T-helper 2 cell treated with Interferon-gamma antibody and Interleukin-4, amounts not matched to agents 5 μg/mL and 100 μg/mL, for 36 hours (primary cell): ENCODE measurements around the gene SLC10A7.

Experiments
- DNase-seq: peaks from one replicate; pipeline ENCODE4 v3.0.0; 2021; ENCODE audit warnings: low spot score
- H3K27ac Mint-ChIP-seq: one replicate; pipeline ENCODE4 v1.8.0; 2021; ENCODE audit warnings: mild to moderate bottlenecking, mixed read lengths
- H3K27me3 Mint-ChIP-seq: one replicate; pipeline ENCODE4 v1.8.0; 2021; ENCODE audit warnings: low read depth, mixed read lengths
- H3K36me3 Mint-ChIP-seq: one replicate; pipeline ENCODE4 v1.8.0; 2021; ENCODE audit warnings: low read depth, mixed read lengths
- H3K4me1 Mint-ChIP-seq: one replicate; pipeline ENCODE4 v1.8.0; 2021; ENCODE audit warnings: low read depth, mixed read lengths
- H3K4me3 Mint-ChIP-seq: one replicate; pipeline ENCODE4 v1.8.0; 2022; ENCODE audit warnings: mild to moderate bottlenecking, moderate library complexity, mixed read lengths
- H3K9me3 Mint-ChIP-seq: one replicate; pipeline ENCODE4 v1.8.0; 2021; ENCODE audit warnings: mixed read lengths

SLC10A7 gene

DNA sequence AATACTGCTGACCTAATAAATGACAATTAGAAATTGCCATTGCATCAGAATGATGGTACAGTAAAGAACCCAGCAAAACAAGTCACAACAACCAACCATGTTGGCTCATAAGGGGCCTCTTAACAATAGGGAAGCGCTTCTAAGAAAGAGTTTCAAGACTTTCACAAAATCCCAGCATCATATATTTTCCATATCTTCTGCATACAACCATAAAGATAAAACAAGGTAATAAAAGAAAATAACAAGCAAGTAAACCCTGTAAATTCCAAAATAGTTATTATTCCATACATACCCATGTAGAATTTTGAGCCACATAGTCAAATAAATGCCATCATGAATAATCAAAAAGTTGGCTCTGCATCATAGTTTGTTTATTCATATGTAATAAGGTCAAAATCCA is 8.2 kb downstream of the SLC10A7 start:
- peaks cover 22% of the 10 kb centered on the region for H3K36me3 Mint-ChIP-seq
- no peaks in the 10 kb centered on the region for H3K27me3 Mint-ChIP-seq
- no peak for DNase-seq
- no peaks in the 10 kb centered on the region for H3K9me3 Mint-ChIP-seq
- H3K27ac Mint-ChIP-seq = no peak overlapping the region
- H3K4me1 Mint-ChIP-seq = peaks cover 14% of the 10 kb centered on the region
- no peak overlapping the region for H3K4me3 Mint-ChIP-seq

DNA sequence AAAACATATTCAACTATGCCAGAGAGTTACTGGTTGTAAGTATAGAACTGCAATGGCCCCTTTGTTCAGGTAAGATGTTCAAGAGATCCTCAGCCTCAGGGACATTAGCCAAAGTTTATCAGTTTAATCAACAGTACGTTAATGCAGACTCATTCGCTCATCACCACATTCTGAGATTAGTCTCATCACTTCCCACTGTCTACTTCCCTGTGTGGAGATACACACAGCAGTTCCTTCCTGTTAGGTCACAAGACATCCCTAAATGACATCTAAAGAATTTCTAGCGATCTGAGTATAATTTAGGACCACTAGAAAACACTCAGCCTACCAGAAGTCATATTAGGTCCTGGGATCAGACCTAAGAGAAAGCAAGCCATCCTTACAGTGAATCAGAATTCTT is 10.4 kb downstream of the SLC10A7 start:
- no peak for DNase-seq
- no peaks in the 10 kb centered on the region for H3K27me3 Mint-ChIP-seq

DNA sequence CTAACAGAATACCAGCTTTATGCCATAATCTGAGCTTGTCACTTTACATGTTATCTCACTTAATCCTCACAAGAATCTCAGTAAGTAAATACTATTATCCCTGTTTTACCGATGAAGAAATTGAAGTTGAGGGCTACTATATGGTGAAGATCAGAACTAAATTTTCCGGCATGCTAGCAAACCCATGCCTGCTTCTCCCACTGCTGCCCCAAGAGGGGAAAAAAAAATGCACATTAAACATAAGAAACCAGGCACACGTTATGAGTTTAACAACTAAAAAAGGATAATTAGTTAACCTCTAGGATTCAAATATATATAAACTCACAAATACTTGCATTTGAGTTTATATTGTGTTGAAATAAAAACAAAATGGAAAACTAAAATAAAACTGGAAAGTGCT is 10.8 kb downstream of the SLC10A7 start:
- Mint-ChIP-seq H3K27ac (no peak overlapping the region), H3K27me3 (no peaks in the 10 kb centered on the region), H3K9me3 (no peaks in the 10 kb centered on the region), H3K36me3 (peaks cover 33% of the 10 kb centered on the region), H3K4me3 (no peak overlapping the region), H3K4me1 (peaks cover 12% of the 10 kb centered on the region)
- DNase-seq = no peak

More for the DNA sequence above, 10.4 kb downstream of the SLC10A7 start:
- H3K36me3 Mint-ChIP-seq = peaks cover 34% of the 10 kb centered on the region
- no peak overlapping the region for H3K4me3 Mint-ChIP-seq
- H3K27ac Mint-ChIP-seq = no peak overlapping the region
- peaks cover 12% of the 10 kb centered on the region for H3K4me1 Mint-ChIP-seq
- H3K9me3 Mint-ChIP-seq = no peaks in the 10 kb centered on the region

DNA sequence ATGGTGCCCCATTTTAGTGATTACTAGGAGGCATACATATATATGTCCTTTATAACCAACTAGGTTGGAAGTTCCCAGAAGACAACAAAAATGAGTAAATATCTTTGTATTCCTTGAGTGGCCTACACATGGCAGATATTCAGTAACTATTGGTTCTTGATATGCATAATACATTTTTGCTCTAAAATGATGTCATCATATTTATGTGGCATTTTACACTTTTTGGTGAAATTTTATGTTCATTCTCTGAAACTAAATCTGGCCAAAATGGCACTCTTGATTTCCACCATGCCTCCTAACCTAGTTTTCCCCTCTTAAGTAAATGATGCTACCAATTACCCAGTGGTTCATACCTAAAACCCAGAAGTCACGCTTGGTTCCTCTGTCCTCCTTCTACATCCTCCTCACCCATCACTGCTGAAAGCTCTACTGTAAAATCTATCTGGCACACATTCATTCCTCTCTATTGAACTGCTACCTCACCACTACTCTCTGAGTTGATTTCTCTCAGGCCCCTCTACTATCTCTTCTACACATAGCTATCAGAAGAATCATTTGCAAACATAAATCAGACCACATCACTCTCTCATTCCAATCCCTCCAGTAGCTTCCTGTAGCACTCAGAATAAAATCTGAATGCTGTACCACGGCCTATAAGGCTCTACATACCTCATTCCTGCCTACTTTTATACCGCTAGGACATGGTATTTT is 13.4 kb downstream of the SLC10A7 start:
- peaks cover 34% of the 10 kb centered on the region for H3K36me3 Mint-ChIP-seq
- no peaks in the 10 kb centered on the region for H3K9me3 Mint-ChIP-seq
- H3K4me1 Mint-ChIP-seq = peaks cover 12% of the 10 kb centered on the region
- DNase-seq = no peak
- no peak overlapping the region for H3K27ac Mint-ChIP-seq
- no peak overlapping the region for H3K4me3 Mint-ChIP-seq
- no peaks in the 10 kb centered on the region for H3K27me3 Mint-ChIP-seq

DNA sequence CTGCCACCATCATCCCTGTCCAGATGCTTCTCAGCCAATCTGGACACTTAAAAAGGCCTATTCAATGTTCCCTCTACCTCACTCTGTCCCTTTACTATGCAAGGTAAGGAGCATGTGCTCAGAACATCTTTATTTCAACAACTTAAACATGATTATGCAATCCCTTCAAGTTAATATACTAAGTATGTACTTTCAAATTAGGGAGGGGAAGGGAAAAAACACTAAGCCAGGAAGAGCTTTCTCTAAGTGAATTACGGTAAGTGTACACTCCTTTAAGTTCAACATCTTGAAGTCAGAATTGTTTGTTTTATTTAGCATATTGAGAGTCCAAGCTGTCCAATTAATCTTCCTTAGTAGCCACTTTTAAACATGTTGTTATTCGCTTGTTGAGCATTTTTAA is 14.1 kb downstream of the SLC10A7 start:
- H3K4me3 Mint-ChIP-seq = no peak overlapping the region
- no peaks in the 10 kb centered on the region for H3K9me3 Mint-ChIP-seq
- H3K36me3 Mint-ChIP-seq = peaks cover 37% of the 10 kb centered on the region
- H3K27me3 Mint-ChIP-seq = no peaks in the 10 kb centered on the region
- H3K27ac Mint-ChIP-seq = no peak overlapping the region
- peaks cover 12% of the 10 kb centered on the region for H3K4me1 Mint-ChIP-seq
- no peak for DNase-seq

DNA sequence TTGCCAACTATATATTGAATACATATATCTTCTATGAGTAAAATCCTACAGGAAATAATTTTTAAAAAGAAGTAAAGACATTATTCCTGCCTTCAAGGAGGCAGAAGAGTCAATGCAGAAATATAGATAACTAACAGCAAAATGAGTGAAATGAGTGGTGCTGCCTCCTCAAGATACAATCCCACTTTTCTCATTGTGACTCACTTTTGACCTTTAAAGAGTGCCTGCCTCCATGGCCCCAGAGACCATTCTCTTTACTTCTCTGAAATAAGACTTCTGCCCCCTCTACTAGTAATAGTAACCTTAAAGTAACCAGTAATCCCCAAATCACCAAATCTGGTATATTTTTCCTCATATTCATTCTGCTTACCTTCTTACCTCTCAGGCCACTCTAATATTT is 15.5 kb downstream of the SLC10A7 start:
- Mint-ChIP-seq H3K4me1 (peaks cover 8% of the 10 kb centered on the region), H3K36me3 (peaks cover 39% of the 10 kb centered on the region), H3K27ac (no peak overlapping the region), H3K9me3 (no peaks in the 10 kb centered on the region), H3K27me3 (no peaks in the 10 kb centered on the region), H3K4me3 (no peak overlapping the region)
- no peak for DNase-seq

DNA sequence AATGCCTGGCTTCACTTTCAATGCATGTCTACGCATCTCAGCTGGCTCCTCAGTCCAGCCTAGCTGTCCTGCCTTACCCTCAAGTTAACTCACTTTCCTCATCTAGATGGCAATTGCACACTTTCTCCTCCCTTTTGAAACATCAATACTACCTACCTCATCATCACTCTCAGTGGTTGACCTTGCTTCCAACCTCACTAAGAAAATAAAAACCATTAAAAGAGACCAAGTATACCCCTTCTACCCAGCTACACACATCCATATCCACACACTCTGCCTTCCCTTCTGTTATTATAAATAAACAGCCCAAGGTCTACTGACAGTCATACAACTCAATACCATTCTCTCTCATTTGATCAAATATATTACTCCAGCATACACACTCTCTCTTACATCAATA is 21.5 kb downstream of the SLC10A7 start:
- Mint-ChIP-seq H3K4me1 (peaks cover 12% of the 10 kb centered on the region), H3K27me3 (no peaks in the 10 kb centered on the region), H3K4me3 (no peak overlapping the region), H3K9me3 (no peaks in the 10 kb centered on the region), H3K36me3 (peaks cover 10% of the 10 kb centered on the region), H3K27ac (no peak overlapping the region)
- no peak for DNase-seq

DNA sequence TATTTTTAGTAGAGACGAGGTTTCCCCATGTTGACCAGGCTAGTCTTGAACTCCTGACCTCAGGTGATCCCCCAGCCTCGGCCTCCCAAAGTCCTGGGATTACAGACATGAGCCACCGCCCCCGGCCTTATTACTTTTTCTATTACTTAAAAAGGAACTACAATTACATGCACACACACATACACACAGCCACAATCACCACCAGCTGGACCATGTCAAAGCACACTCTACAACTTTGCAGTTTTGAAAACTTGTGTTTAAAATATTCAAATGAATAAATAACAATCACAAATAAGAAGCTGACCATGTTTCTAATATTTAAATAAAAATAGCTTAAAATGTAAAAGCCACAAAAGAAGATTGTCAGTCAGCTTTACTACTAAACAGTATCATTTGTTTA is 23.4 kb downstream of the SLC10A7 start:
- no peak overlapping the region for H3K4me3 Mint-ChIP-seq
- no peaks in the 10 kb centered on the region for H3K9me3 Mint-ChIP-seq
- H3K27me3 Mint-ChIP-seq = no peaks in the 10 kb centered on the region
- no peak for DNase-seq
- H3K4me1 Mint-ChIP-seq = peaks cover 15% of the 10 kb centered on the region
- H3K36me3 Mint-ChIP-seq = peaks cover 7% of the 10 kb centered on the region
- no peak overlapping the region for H3K27ac Mint-ChIP-seq

DNA sequence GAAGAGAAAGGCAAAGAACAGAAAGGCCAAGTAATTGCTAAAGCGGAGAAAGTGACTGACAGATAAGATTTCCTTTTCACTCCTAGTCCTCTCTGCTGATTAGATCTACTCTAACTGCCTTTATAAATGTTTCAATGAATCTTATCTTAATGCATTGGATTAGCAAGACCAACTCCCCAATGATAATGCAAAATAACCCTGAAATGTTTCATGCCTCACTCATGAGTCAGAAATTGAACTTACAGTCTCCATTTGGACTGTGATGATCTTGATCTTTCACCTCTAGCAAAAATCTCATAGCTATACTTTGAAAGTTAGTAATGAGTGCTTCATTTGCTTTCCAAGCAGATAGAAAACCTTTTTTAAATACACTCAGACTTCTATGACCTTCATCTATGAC is 26.5 kb downstream of the SLC10A7 start:
- DNase-seq = no peak
- H3K4me1 Mint-ChIP-seq = peaks cover 17% of the 10 kb centered on the region
- H3K36me3 Mint-ChIP-seq = peaks cover 13% of the 10 kb centered on the region
- H3K27me3 Mint-ChIP-seq = no peaks in the 10 kb centered on the region
- no peak overlapping the region for H3K4me3 Mint-ChIP-seq
- no peak overlapping the region for H3K27ac Mint-ChIP-seq
- H3K9me3 Mint-ChIP-seq = no peaks in the 10 kb centered on the region

DNA sequence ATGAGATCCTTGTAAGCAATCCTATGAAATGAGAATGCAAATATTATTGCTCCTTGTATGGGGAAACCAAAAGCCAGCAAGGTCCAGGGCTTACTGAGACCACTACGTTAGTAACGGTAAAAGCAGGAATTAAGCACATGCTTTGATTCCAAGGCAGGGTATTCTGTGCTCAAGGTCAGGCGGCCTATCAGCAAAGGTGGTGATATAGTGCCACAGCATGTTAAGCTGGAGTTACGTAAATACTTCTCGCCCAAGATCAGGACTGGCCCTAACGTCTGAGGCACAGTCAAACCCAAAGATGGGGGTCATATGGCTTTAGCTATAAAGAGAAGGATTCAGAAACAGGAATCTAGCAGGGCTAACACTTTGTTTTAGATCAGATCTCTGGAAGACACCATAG is 27.6 kb downstream of the SLC10A7 start:
- no peak overlapping the region for H3K4me3 Mint-ChIP-seq
- H3K27me3 Mint-ChIP-seq = no peaks in the 10 kb centered on the region
- H3K36me3 Mint-ChIP-seq = peaks cover 13% of the 10 kb centered on the region
- DNase-seq = no peak
- no peaks in the 10 kb centered on the region for H3K9me3 Mint-ChIP-seq
- H3K27ac Mint-ChIP-seq = no peak overlapping the region
- peaks cover 17% of the 10 kb centered on the region for H3K4me1 Mint-ChIP-seq

DNA sequence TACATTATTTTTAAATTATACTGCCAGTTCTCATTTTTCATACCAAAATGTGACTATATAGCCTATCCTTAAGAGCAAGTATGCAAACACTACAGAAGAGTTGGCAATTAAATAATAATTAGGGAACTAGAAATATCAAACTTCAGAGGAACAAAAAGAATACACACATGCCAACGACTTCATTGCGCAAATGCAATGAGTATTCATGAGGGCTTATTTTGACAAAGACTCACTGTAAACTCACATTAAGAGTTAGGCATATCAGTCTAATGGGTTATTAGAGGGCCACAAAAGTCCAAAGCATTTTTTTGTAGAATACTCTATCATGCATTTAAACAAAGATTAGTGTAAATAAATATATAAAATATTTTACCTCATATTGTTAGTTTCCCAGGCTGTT is 31.6 kb downstream of the SLC10A7 start:
- no peak overlapping the region for H3K4me3 Mint-ChIP-seq
- H3K27me3 Mint-ChIP-seq = no peaks in the 10 kb centered on the region
- peaks cover 20% of the 10 kb centered on the region for H3K4me1 Mint-ChIP-seq
- no peak for DNase-seq
- H3K36me3 Mint-ChIP-seq = peaks cover 26% of the 10 kb centered on the region
- no peak overlapping the region for H3K27ac Mint-ChIP-seq
- H3K9me3 Mint-ChIP-seq = no peaks in the 10 kb centered on the region

DNA sequence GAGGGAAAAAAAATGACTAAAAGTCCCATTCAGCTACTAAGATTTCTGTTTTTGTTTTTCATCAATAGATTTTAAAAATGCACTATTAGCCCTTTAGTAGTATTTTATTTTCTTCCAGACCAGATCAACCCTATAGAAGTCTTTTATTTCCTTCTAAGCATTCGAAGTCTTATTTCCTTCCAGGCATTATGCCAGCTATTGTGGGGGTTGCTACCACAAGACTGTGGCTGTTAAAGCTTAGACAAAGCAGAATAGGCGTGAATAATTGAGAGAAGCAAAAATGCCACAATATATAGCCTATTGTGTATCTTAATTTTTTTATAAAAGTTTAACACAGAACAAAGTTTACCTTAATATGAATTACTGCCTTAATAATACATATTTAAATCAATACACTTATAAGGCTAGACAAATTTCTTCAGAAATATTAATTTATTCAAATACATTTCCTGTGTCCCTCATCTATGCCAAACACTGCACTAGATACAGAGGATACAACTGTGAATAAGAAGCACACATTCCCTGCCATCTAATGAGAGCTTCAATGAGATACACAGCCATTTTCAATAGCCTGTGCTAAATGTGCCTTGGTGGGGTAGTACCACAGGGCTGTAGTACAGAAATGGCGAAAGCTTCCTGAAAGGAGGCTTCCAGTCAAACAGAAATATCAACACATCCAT is 33.1 kb downstream of the SLC10A7 start:
- no peak overlapping the region for H3K27ac Mint-ChIP-seq
- DNase-seq = no peak
- H3K4me1 Mint-ChIP-seq = peaks cover 18% of the 10 kb centered on the region
- H3K9me3 Mint-ChIP-seq = peaks cover 2% of the 10 kb centered on the region
- H3K4me3 Mint-ChIP-seq = no peak overlapping the region
- H3K36me3 Mint-ChIP-seq = peaks cover 31% of the 10 kb centered on the region
- no peaks in the 10 kb centered on the region for H3K27me3 Mint-ChIP-seq

DNA sequence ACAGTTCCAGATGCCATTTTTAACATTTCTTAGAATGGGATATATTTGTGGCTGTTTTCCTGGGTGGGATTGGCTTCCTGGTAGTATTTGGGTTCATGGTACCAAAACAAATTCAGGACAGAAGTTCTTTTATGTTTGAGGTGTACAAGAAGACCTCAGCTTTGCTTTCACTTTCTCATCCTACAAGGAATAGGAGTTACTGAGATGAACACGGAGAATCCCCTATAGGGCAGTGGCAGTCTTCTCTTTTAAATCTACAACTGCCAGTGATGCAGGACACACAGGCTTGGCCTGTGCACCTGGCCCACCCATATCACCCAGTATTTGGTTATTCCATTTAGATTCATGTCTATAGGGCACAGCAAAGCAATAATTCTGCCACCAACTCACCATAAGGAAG is 35.2 kb downstream of the SLC10A7 start:
- Mint-ChIP-seq H3K4me3 (peak overlapping the region; percentile 8), H3K27ac (no peak overlapping the region), H3K36me3 (peaks cover 47% of the 10 kb centered on the region)

DNA sequence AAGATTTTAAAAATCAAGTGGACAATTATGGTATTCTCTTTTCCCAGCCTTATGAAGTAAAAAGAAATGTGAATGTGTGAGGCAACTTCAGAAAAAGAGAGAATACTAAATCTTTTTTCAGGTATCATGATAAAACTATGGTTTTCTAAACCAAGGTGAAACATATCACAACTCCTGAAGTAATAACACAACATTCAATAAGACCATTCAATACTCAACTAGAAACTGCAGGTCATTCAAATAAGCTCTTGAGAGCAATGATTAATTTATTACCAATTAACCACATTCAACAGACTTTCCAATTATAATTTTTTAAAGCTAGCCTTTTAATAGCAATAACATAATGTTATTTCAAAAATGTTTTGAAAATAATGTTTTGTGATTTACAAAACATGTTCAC is 35.8 kb downstream of the SLC10A7 start:
- Mint-ChIP-seq H3K9me3 (peaks cover 24% of the 10 kb centered on the region), H3K36me3 (peaks cover 48% of the 10 kb centered on the region), H3K27ac (no peak overlapping the region), H3K27me3 (no peaks in the 10 kb centered on the region), H3K4me3 (no peak overlapping the region), H3K4me1 (peaks cover 17% of the 10 kb centered on the region)
- DNase-seq = no peak

More for the DNA sequence above, 35.2 kb downstream of the SLC10A7 start:
- Mint-ChIP-seq H3K9me3 (peaks cover 23% of the 10 kb centered on the region), H3K4me1 (peaks cover 18% of the 10 kb centered on the region), H3K27me3 (no peaks in the 10 kb centered on the region)
- DNase-seq = no peak

DNA sequence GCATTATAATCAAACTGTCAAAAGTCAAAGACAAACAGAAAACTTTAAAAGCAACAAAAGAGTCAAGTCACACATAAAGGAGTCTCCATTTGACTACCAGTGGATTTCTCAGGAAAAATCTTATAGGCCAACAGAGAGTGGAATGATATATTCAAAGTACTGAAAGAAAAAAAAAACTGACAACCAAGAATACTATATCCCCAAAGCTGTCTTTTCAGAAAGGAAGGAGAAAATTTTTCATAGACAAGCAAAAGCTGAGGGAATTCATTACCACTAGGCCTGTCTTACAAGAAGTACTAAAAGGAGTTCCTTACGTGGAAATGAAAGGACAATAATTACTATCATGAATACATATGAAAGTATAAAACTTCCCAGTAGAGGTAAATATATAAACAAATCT is 39.0 kb downstream of the SLC10A7 start:
- peaks cover 24% of the 10 kb centered on the region for H3K9me3 Mint-ChIP-seq
- H3K4me1 Mint-ChIP-seq = peaks cover 18% of the 10 kb centered on the region
- H3K27me3 Mint-ChIP-seq = no peaks in the 10 kb centered on the region
- no peak overlapping the region for H3K27ac Mint-ChIP-seq
- H3K4me3 Mint-ChIP-seq = no peak overlapping the region
- H3K36me3 Mint-ChIP-seq = peaks cover 51% of the 10 kb centered on the region
- DNase-seq = no peak
